Measurements from ENCODE around the gene LTC4S.
A peak's percentile ranks its signal among the peaks of the same experiment; 100 is the strongest.

LTC4S gene

DNA sequence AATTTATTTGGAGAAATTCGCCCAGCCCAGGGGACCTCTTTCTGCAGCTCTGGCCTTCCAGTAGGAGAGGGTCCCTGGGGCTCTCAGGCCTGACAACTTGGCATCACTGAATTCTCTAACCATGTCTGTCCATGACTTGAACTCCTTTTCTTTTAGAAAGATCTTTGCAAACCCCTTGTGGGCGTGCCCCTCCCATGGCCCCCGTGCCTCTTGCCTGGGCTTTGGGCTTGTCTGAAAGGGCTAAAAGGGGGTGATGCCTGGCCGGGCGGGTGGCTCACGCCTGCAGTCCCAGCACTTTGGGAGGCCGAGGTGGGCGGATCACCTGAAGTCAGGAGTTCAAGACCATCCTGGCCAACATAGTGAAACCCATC lies 23.7 kb downstream of the LTC4S start:
- no peak for ATAC-seq
- TF ChIP-seq ZNF565 (CRISPR knock-in tag; conservative IDR thresholded peaks at IDR 0.05; ENCODE audit: low read depth) (no peak), SNAI2 (CRISPR knock-in tag; IDR thresholded peaks at IDR 0.05) (no peak)

DNA sequence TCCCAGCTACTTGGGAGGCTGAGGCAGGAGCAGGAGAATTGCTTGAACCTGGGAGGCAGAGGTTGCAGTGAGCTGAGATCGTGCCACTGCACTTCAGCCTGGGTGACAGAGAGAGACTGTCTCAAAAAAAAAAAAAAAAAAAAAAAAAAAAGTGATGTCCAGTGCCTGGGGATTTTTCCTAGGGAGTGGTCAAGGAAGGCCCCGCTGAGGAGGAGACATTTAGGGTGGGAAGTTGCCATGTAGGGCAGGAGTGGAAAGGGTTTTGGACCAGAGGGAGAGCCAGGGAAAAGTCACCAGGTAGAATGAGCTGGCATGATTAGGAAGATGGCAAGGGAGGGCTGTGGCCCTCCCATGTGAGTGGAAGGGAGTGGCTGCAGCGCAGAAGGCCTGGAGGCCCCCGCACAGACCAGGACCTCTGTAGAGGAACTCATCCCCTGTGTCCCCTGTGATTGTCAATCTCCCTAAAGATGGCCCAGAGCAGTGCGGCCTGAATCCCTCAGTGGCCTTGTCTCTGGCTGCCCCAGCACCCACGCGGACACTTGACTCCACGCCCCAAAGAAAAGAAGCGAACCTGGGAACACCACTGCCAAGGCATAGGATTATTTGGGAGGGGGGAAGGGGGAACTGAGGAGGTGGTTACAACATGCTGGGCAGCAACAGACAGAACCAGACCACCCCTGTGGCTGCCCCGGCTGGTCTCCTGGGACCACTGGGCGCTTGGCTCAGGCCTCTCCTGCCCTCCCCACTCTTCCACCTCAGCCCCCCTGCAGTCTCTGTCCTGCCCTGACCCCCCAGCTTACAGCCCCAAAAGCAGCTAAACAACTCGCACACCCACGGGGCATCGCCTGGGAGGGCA lies 24.3 kb downstream of the LTC4S start:
- no peak for ATAC-seq
- no peak for TF ChIP-seq ESRRG (CRISPR knock-in tag; IDR thresholded peaks at IDR 0.05)
- TF ChIP-seq, protein P1, sequence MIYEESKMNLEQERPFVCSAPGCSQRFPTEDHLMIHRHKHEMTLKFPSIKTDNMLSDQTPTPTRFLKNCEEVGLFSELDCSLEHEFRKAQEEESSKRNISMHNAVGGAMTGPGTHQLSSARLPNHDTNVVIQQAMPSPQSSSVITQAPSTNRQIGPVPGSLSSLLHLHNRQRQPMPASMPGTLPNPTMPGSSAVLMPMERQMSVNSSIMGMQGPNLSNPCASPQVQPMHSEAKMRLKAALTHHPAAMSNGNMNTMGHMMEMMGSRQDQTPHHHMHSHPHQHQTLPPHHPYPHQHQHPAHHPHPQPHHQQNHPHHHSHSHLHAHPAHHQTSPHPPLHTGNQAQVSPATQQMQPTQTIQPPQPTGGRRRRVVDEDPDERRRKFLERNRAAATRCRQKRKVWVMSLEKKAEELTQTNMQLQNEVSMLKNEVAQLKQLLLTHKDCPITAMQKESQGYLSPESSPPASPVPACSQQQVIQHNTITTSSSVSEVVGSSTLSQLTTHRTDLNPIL (CRISPR knock-in tag; IDR thresholded peaks at IDR 0.05; ENCODE audit: low read depth): no peak
- TF ChIP-seq ZFP3 (CRISPR knock-in tag; IDR thresholded peaks at IDR 0.05): no peak
- TF ChIP-seq GLIS3 (CRISPR knock-in tag; IDR thresholded peaks at IDR 0.05): no peak
- TF ChIP-seq ZNF70 (CRISPR knock-in tag; IDR thresholded peaks at IDR 0.05): no peak
- no peak for TF ChIP-seq TOX (CRISPR knock-in tag; IDR thresholded peaks at IDR 0.05; ENCODE audit: borderline replicate concordance)
- TF ChIP-seq TCF4 (CRISPR knock-in tag; IDR thresholded peaks at IDR 0.05; ENCODE audit: borderline replicate concordance): no peak
- no peak for TF ChIP-seq ZNF8 (CRISPR knock-in tag; IDR thresholded peaks at IDR 0.05)
- no peak for TF ChIP-seq ISL1 (CRISPR knock-in tag; IDR thresholded peaks at IDR 0.05)
- TF ChIP-seq, protein P2, sequence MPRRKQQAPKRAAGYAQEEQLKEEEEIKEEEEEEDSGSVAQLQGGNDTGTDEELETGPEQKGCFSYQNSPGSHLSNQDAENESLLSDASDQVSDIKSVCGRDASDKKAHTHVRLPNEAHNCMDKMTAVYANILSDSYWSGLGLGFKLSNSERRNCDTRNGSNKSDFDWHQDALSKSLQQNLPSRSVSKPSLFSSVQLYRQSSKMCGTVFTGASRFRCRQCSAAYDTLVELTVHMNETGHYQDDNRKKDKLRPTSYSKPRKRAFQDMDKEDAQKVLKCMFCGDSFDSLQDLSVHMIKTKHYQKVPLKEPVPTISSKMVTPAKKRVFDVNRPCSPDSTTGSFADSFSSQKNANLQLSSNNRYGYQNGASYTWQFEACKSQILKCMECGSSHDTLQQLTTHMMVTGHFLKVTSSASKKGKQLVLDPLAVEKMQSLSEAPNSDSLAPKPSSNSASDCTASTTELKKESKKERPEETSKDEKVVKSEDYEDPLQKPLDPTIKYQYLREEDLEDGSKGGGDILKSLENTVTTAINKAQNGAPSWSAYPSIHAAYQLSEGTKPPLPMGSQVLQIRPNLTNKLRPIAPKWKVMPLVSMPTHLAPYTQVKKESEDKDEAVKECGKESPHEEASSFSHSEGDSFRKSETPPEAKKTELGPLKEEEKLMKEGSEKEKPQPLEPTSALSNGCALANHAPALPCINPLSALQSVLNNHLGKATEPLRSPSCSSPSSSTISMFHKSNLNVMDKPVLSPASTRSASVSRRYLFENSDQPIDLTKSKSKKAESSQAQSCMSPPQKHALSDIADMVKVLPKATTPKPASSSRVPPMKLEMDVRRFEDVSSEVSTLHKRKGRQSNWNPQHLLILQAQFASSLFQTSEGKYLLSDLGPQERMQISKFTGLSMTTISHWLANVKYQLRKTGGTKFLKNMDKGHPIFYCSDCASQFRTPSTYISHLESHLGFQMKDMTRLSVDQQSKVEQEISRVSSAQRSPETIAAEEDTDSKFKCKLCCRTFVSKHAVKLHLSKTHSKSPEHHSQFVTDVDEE (CRISPR knock-in tag; IDR thresholded peaks at IDR 0.05): no peak
- TF ChIP-seq OSR1 (CRISPR knock-in tag; IDR thresholded peaks at IDR 0.05): no peak
- TF ChIP-seq, protein P3, sequence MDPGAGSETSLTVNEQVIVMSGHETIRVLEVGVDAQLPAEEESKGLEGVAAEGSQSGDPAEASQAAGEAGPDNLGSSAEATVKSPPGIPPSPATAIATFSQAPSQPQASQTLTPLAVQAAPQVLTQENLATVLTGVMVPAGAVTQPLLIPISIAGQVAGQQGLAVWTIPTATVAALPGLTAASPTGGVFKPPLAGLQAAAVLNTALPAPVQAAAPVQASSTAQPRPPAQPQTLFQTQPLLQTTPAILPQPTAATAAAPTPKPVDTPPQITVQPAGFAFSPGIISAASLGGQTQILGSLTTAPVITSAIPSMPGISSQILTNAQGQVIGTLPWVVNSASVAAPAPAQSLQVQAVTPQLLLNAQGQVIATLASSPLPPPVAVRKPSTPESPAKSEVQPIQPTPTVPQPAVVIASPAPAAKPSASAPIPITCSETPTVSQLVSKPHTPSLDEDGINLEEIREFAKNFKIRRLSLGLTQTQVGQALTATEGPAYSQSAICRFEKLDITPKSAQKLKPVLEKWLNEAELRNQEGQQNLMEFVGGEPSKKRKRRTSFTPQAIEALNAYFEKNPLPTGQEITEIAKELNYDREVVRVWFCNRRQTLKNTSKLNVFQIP (CRISPR knock-in tag; IDR thresholded peaks at IDR 0.05; ENCODE audit: borderline replicate concordance, low read depth): no peak
- TF ChIP-seq ARNTL (CRISPR knock-in tag; IDR thresholded peaks at IDR 0.05; ENCODE audit: borderline replicate concordance, low read depth): no peak
- TF ChIP-seq CSDC2 (CRISPR knock-in tag; IDR thresholded peaks at IDR 0.05): no peak

DNA sequence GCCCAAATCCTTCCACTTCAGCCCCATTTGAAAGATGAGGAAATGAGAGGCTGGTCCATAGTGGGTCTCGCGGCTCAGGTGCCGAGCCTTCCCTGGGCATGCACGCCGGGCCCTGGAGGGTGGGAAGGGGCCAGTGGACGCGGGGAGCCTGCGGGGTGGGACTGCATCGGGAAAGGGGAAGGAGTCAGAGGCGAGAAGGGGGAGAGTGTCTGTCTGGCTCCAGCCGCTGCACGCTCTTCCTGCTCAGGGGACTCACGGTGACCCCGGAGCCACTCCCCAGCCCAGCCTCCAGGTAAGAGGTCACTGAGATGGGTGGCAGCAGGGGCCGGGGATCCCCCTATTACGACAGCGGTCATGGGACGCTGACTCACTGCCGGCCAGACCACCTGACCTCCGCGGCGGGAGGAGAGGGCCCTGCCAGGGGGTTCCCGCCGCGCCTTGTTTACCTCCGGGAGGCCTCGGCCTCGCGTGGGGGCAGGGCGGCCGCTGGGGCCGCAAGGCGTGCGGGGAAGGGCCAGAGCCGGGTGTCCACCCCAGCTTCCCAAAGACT lies 25.0 kb downstream of the LTC4S start:
- TF ChIP-seq GLIS3 (CRISPR knock-in tag; IDR thresholded peaks at IDR 0.05) (no peak), PPARA (CRISPR knock-in tag; IDR thresholded peaks at IDR 0.05; ENCODE audit: borderline replicate concordance) (no peak), TOX (CRISPR knock-in tag; IDR thresholded peaks at IDR 0.05; ENCODE audit: borderline replicate concordance) (no peak), ZNF70 (CRISPR knock-in tag; IDR thresholded peaks at IDR 0.05) (no peak), SNAI2 (CRISPR knock-in tag; IDR thresholded peaks at IDR 0.05) (peak; percentile 30; the same call in 1 of the 2 replicates), ZFP3 (CRISPR knock-in tag; IDR thresholded peaks at IDR 0.05) (0 out of 2 replicates have a peak, but pooled peaks have one; percentile 30)
- TF ChIP-seq, protein P4, sequence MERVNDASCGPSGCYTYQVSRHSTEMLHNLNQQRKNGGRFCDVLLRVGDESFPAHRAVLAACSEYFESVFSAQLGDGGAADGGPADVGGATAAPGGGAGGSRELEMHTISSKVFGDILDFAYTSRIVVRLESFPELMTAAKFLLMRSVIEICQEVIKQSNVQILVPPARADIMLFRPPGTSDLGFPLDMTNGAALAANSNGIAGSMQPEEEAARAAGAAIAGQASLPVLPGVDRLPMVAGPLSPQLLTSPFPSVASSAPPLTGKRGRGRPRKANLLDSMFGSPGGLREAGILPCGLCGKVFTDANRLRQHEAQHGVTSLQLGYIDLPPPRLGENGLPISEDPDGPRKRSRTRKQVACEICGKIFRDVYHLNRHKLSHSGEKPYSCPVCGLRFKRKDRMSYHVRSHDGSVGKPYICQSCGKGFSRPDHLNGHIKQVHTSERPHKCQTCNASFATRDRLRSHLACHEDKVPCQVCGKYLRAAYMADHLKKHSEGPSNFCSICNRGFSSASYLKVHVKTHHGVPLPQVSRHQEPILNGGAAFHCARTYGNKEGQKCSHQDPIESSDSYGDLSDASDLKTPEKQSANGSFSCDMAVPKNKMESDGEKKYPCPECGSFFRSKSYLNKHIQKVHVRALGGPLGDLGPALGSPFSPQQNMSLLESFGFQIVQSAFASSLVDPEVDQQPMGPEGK (CRISPR knock-in tag; IDR thresholded peaks at IDR 0.05; ENCODE audit: borderline replicate concordance): no peak
- TF ChIP-seq, protein P1 (CRISPR knock-in tag; IDR thresholded peaks at IDR 0.05; ENCODE audit: low read depth): no peak
- TF ChIP-seq, protein P2 (CRISPR knock-in tag; IDR thresholded peaks at IDR 0.05): 0 out of 2 replicates have a peak, but pooled peaks have one; percentile 19
- peak; percentile 62 for ATAC-seq

Measured in SK-N-SH treated with all-trans-retinoic acid at 6 μM for 48 hours (cell line).